ENCODE results near the gene PLD3. TPM values are rescaled to one million over a fixed set of nuclear protein-coding genes. Genes with fewer than 3 reads are reported as not detected.

PLD3 gene
- polyA plus RNA-seq, 1 donor (not counting 4 experiments of a cell fraction or from before 2014, with no cell fraction given): 102 TPM

DNA sequence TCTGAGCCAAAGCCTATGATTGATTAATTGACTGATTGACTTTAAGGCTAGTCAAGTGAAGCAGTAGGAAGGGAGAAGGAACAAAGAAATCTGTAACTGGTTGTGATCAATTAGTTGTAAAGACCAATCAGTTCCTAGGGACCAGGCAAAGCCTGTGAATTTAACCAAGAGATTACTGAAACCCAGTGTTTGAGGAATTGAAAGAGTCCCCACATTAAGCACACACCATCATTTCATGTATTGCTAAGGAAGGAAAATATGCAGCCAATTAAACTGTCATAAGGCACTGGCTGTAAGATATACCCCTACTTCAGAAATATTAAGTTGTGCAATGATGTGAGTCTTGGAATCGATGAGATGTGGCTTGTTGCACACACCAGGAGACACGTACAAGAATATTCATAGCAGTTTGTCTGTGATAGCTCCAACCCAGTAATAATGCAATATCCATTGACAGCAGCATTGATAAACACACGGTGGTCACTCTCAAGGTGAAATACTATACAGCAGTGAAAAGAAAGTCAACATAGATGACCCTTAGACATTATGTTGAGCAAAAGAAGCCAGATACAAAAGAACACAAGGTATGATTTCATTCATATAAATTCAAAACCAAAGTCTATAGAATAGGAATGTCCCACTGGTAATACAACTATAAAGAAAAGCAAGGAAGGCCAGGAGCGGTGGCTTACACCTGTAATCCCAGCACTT lies 9.3 kb upstream of the PLD3 start:
- Histone ChIP-seq H3K27me3 (ENCODE audit: control insufficient read depth, extremely low read depth, insufficient read depth, low read length) (no peaks in the 10 kb centered on the region), H3K36me3 (ENCODE audit: control insufficient read depth in 2 of 2, extremely low read depth in 1 of 2, insufficient read depth in 2 of 2, low read length in 2 of 2) (peaks cover 3 to 7% of the 10 kb centered on the region in 2 experiments), H3K4me2 (ENCODE audit: control insufficient read depth, extremely low read depth, insufficient read depth, low read depth, low read length) (no peak overlapping the region), H3K9me3 (ENCODE audit: control insufficient read depth, low read depth, low read length) (no peaks in the 10 kb centered on the region), H4K20me1 (ENCODE audit: control insufficient read depth, extremely low read depth, insufficient read depth, low read length) (no peaks in the 10 kb centered on the region), H3K79me2 (ENCODE audit: control insufficient read depth, insufficient read depth, low read length) (peaks cover 27% of the 10 kb centered on the region), H3K27ac (ENCODE audit: control insufficient read depth, insufficient read depth, low read length) (no peak overlapping the region), H3K4me3 (ENCODE audit: control insufficient read depth in 2 of 3, extremely low read depth in 1 of 3, insufficient read depth in 2 of 3, low read depth in 1 of 3, low read length in 3 of 3) (no peak overlapping the region), H3K9ac (ENCODE audit: control insufficient read depth, extremely low read depth, insufficient read depth, low read length) (no peak overlapping the region), H3K9me1 (ENCODE audit: control insufficient read depth, extremely low read depth, insufficient read depth, low read length) (peaks cover 2% of the 10 kb centered on the region), H2AFZ (ENCODE audit: control insufficient read depth, low read length) (no peak overlapping the region), H3K4me1 (ENCODE audit: control insufficient read depth, extremely low read depth, insufficient read depth, low read length) (peaks cover 8% of the 10 kb centered on the region)
- DNase-seq (ENCODE audit: low read depth, low spot score): no peak
- FAIRE-seq: no peak
- TF ChIP-seq CTCF (optimal IDR thresholded peaks at IDR 0.05 in 1 of 3, IDR thresholded peaks at IDR 0.05 in 1 of 3, conservative IDR thresholded peaks at IDR 0.05 in 1 of 3; ENCODE audit: extremely low read depth in 1 of 3, insufficient read depth in 2 of 3, low read length in 3 of 3) (no peak), EZH2 (IDR thresholded peaks at IDR 0.05; ENCODE audit: low read length) (no peak)
- dilution Hi-C loops (cut with MboI; ENCODE audit: extremely low pct_ligation_motif_present, low sequenced_read_pairs): no loop called here

DNA sequence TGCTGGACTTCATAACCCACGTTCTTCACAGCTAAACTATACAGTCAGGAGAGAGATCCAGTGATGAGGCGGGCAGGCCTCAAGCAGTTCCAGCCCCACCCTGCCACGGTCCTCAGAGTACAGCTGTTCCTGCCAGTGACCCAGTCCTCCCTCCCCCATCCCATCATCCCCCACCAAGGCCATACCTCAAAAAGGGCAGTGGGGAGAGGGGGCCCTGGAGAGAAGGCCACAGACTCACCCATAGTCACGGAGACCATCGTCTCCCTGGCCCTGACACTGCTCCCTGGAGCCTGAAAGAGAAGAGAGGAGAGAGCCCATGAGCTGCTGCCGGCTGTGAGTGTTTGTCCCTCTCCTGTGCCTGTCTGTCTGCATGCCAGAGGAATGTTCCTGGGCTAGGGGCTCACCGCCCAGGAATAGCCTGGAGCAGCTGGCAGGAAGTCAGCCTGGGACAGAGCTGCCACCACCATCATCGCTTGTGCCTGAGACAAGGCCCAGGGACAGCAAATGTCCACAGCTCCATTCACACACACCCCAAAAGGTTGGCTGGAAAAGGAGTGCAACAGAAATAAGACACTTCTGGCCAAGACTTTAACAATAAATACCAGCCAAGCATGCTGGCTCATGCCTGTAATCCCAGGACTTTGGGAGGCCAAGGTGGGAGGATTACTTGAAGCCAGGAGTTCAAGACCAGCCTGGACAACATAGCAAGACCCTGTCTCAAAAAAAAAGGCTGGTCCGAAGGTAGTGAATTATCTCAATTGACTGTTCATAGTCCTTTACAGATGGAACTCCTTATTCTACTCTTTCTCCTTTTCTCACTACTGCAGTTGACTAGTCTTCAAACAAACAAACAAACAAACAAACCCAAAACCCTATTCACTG lies 6.7 kb upstream of the PLD3 start:
- Histone ChIP-seq H3K36me3 (ENCODE audit: control insufficient read depth in 2 of 2, extremely low read depth in 1 of 2, insufficient read depth in 2 of 2, low read length in 2 of 2) (peaks cover 2 to 3% of the 10 kb centered on the region in 2 experiments), H3K27me3 (ENCODE audit: control insufficient read depth, extremely low read depth, insufficient read depth, low read length) (no peaks in the 10 kb centered on the region), H3K9ac (ENCODE audit: control insufficient read depth, extremely low read depth, insufficient read depth, low read length) (peak overlapping the region; percentile 37), H3K79me2 (ENCODE audit: control insufficient read depth, insufficient read depth, low read length) (peaks cover 32% of the 10 kb centered on the region), H2AFZ (ENCODE audit: control insufficient read depth, low read length) (peak overlapping the region; percentile 46), H4K20me1 (ENCODE audit: control insufficient read depth, extremely low read depth, insufficient read depth, low read length) (no peaks in the 10 kb centered on the region), H3K9me3 (ENCODE audit: control insufficient read depth, low read depth, low read length) (no peaks in the 10 kb centered on the region), H3K27ac (ENCODE audit: control insufficient read depth, insufficient read depth, low read length) (peak overlapping the region; percentile 36), H3K4me3 (ENCODE audit: control insufficient read depth in 2 of 3, extremely low read depth in 1 of 3, insufficient read depth in 2 of 3, low read depth in 1 of 3, low read length in 3 of 3) (peak overlapping the region in 1 of 3 experiments; percentile 27), H3K4me2 (ENCODE audit: control insufficient read depth, extremely low read depth, insufficient read depth, low read depth, low read length) (peak overlapping the region; percentile 45), H3K4me1 (ENCODE audit: control insufficient read depth, extremely low read depth, insufficient read depth, low read length) (peaks cover 8% of the 10 kb centered on the region), H3K9me1 (ENCODE audit: control insufficient read depth, extremely low read depth, insufficient read depth, low read length) (peaks cover under 1% of the 10 kb centered on the region)
- dilution Hi-C loops (cut with MboI; ENCODE audit: extremely low pct_ligation_motif_present, low sequenced_read_pairs): no loop called here
- FAIRE-seq: no peak
- TF ChIP-seq EZH2 (IDR thresholded peaks at IDR 0.05; ENCODE audit: low read length) (no peak), CTCF (optimal IDR thresholded peaks at IDR 0.05 in 1 of 3, IDR thresholded peaks at IDR 0.05 in 1 of 3, conservative IDR thresholded peaks at IDR 0.05 in 1 of 3; ENCODE audit: extremely low read depth in 1 of 3, insufficient read depth in 2 of 3, low read length in 3 of 3) (no peak)
- DNase-seq (ENCODE audit: low read depth, low spot score): no peak
